ENCODE measurements around the gene ZNF177.

DNA sequence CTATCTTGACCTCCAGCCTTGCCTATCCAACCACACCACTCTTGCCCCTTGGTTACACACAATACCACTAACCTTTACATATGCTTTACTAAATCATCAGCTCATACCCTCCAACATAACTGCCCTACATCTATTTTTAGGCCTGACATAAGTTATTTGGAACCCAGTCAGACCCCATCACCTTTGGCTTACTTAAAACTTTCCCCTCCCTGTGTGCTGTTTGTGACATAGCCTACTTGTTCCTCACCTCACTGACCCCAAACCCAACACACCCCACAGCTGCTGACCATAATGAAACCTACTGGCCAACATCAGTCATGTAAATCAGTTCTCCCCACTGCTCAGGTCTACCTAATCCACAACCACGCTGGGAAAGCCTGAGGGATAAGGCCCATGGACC lies 67.6 kb downstream of the ZNF177 start:
- TF ChIP-seq, protein P1, sequence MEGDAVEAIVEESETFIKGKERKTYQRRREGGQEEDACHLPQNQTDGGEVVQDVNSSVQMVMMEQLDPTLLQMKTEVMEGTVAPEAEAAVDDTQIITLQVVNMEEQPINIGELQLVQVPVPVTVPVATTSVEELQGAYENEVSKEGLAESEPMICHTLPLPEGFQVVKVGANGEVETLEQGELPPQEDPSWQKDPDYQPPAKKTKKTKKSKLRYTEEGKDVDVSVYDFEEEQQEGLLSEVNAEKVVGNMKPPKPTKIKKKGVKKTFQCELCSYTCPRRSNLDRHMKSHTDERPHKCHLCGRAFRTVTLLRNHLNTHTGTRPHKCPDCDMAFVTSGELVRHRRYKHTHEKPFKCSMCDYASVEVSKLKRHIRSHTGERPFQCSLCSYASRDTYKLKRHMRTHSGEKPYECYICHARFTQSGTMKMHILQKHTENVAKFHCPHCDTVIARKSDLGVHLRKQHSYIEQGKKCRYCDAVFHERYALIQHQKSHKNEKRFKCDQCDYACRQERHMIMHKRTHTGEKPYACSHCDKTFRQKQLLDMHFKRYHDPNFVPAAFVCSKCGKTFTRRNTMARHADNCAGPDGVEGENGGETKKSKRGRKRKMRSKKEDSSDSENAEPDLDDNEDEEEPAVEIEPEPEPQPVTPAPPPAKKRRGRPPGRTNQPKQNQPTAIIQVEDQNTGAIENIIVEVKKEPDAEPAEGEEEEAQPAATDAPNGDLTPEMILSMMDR (IDR thresholded peaks at IDR 0.05) = no peak
- no peak for TF ChIP-seq EZH2 (IDR thresholded peaks at IDR 0.05; ENCODE audit: borderline replicate concordance, insufficient read depth, low read depth, low read length, poor library complexity, severe bottlenecking)
